ENCODE data around the gene UTP11.

Gene UTP11

GRCh38 chr1:38046333-38046883, 33.9 kb downstream of the UTP11 start, which contains the start of gene POU3F1:
Gene POU3F1, minus strand, starts transcription at chr1:38046793. Its CDS starts 50 bp downstream, at chr1:38046743.
- no peak for DNase-seq (ENCODE audit: low spot score)

GRCh38 chr1:38046884-38047602, 34.5 kb downstream of the UTP11 start:
- peak; percentile 36 for DNase-seq (ENCODE audit: low spot score)

- no peak for DNase-seq (ENCODE audit: low spot score)
Measured at GRCh38 chr1:38047603-38048141, 35.1 kb downstream of the UTP11 start.

- DNase-seq (ENCODE audit: low spot score): no peak
Measured at GRCh38 chr1:38050397-38051078, 38.0 kb downstream of the UTP11 start.

DNA sequence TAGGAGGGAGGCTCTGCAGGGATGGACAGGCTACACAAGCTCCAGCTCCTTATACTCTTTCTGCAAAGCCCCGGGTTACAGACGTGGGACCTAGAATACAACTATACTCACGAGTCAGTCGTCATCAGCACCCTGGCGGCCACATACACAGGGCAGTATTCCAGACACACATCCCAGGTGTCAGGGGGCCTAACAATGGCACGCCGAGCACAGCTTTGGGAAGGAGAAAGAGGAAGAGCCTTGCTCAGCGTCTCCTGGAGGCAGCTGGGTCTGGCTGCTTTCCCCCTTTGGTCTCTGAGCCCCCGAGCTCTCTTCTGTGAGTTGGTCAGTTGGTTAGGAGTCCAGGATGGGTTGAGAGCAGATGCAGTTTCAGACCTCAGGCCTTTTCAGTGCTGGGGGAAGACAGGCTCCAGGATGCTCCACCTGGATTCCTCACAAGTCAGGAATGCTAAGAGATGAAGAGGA, 38.6 kb downstream of the UTP11 start:
- no peak for DNase-seq (ENCODE audit: low spot score)

- no peak for DNase-seq (ENCODE audit: low spot score)
Measured at GRCh38 chr1:38052750-38053415, 40.3 kb downstream of the UTP11 start.

DNA sequence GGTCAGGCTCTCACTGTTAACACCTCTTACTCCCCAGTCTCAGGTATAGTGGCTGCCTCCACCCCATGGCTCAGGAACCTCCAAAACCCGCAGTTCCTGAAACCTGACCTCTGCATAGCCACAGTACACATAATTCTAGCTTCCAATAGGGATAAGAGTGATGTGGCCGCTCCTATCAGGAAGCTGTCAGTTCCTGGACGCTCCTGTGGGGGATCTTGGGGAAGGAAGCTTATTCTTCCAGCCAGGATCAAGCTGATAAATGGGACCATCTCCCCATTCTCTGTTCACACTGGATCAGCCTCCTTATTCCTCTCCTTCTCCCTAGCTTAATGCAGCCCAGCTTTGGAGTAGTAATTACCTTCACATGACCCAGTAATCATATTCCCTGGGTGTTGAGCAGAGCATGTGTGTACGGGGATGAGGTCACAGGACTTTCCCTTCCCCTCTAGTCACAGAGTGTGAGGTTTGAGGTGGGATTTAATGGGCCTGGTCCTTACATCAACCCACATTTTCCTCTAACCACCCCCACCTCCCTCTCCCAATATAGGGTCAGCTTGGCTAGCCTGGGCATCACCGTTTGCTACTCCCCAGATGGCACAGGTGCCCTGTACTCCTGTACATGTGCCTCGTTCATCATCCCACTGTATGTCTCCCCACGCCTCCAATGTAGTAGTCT, 41.0 kb downstream of the UTP11 start:
- no peak for DNase-seq (ENCODE audit: low spot score)

GRCh38 chr1:38055398-38055797, 42.9 kb downstream of the UTP11 start:
- DNase-seq (ENCODE audit: low spot score): no peak

DNA sequence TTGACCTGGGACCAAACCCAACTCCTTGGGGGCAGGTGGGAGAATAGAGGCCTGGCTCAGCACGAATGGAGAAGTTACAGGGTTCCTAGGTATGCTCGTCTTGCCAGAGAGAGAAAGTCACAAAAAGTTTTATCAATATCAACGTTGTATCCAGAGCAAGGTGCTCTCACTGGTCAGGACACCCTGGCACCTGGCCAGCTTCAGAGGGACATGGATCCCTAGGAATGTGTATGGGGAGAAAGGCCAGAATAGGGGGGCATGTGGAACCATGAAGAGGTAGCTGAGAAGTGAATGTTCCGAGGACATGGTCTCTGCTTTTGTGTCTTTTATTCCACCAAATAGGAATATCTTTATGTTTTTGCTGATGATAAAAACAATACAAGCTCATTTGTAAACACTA, 43.4 kb downstream of the UTP11 start:
- no peak for DNase-seq (ENCODE audit: low spot score)

DNA sequence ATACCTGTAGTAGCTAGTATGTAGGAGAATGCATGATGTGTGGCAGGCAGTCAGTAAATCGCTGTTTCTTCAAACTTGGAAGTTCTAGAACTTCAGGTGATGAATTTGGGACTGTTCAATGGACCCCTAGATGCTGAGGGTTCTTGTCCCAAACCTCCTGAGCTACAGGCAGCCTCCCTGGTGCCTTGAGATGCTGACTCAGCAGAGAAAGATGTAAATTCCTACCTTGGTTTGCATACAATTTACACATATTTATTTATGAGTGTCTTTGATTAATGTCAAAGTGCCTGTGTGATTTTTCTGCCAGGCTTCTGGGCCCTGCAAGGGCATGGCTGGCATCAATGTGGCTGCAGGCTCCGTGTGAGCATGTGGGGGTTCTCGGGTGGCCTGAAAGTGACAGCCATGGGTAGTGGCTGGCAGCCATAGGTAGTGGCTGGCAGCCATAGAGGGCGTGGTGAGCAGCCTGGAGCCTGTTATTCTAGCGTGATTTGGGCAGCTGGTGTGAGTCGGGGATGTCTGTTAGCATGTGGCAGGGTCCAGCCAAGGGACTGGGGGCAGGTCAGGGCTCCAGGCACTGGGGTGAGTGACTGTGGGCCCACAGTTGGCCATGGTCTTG, 47.2 kb downstream of the UTP11 start:
- DNase-seq (ENCODE audit: low spot score): no peak

- DNase-seq (ENCODE audit: low spot score): no peak
Measured at GRCh38 chr1:38060498-38060897, 48.0 kb downstream of the UTP11 start.

- DNase-seq (ENCODE audit: low spot score): no peak
Measured at GRCh38 chr1:38061290-38061689, 48.8 kb downstream of the UTP11 start.

GRCh38 chr1:38061883-38062328, 49.4 kb downstream of the UTP11 start:
- no peak for DNase-seq (ENCODE audit: low spot score)

DNA sequence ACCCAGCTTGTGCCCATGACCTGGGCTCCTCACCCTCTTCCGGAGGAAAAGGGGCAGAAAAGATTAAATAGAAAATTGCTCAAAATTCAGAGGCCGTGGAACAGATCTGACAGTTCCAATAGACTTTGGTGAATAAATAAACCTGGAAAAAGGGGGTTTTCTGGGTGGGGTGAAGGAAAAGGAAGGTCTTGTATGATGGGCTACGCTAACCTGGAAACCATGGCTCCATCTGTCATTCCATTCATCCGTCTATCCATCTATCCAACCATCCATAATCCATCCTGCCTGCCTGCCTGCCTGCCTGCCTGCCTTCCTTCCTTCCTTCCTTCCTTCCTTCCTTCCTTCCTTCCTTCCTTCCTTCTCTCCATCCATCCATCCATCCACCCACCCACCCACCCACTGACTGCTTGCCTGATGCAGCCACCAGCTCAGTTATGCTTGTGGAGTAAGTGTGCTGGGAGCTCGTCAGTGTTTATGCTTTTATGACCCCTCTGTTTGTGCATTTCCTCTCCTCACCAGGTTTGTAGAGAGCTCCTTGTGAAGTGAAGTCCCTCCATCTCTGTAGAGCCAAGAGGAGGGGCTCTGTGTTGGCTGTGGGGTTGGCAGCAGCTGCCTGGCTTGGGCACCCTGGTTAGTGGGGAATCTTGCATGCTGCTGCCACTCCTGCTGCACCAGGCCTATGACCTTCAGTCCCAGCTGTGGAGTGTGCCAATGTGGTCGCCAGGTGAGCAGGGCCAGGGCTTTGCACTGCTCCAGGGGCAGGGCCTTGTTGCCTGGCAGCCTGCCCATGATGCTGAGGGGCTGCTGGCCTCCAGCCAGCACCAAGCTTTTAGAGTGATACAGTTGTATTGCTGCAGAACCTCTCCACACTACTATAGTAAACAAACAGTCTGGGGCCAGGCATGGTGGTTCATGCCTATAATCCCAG, 50.1 kb downstream of the UTP11 start:
- no peak for DNase-seq (ENCODE audit: low spot score)

GRCh38 chr1:38063616-38064015, 51.1 kb downstream of the UTP11 start:
- no peak for DNase-seq (ENCODE audit: low spot score)

DNA sequence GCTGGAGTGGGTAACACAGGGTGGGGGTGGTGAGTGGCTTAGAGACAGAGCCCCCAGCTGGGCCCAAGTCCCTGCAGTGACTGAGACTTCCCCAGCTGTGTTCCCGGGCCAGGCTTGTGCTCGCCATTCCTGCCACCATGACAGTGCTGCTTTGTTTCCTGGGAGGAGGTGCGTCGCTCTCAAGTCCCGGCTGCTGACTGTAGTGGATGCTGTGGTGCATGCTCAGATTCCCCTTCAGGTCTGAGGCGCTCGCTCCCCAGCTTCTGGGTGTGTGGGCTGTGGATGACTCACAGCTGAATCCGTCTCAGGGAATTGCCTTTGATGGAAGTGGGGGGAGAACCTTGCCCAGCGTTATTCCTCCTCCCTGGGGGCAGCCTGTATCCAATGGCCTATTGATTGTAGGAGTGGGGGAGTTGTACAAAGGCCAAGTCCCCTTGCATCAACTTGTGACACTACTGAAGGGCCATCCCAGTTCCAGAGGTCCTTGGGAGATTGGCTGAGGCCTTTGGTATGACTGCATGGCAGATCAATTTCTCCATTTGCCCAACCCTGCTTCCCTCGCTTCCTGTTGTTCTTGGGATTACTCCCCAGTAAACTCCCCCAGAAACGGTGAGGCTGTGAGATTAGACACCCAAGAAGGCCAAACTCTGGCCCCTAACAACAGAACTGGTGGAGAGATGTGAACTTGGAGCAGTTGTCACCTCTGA, 51.8 kb downstream of the UTP11 start:
- no peak for DNase-seq (ENCODE audit: low spot score)

DNA sequence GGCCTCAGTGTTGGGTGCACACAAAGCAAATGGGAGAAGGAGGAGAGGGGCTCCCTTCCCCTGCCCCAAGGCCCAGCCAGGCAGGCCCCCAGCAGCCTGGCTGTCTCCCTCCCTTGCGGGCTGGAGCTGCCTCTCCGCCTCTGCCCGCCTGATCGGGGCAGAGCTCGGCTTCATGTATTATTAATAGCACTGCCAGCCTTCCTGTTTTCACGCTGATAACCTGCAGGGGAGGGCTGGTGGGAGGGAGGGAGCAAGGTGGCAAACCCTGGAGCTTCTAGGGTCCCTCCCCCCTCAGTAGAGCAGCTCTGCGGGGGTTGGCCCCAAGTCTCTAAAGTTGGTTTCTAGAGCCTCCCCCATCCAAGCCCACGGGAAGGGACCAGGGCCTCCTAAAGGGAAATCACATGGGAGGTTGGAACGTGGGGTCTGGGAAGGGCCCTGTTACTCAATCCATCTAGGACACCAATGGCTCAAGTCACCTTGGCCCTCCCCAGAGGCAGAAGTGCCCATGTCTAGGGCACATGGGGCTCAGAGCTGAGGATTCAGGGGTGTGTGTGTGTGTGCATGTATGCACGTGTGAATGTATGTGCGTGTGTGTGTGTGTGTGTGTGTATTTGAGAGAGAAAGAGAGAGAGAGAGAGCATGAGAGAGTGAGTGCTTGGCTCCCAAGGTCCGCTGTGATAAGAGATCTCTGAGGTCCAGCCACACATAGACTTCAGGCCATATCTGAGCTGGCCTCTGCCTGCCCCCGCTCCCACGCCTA, 55.9 kb downstream of the UTP11 start:
- no peak for DNase-seq (ENCODE audit: low spot score)

DNA sequence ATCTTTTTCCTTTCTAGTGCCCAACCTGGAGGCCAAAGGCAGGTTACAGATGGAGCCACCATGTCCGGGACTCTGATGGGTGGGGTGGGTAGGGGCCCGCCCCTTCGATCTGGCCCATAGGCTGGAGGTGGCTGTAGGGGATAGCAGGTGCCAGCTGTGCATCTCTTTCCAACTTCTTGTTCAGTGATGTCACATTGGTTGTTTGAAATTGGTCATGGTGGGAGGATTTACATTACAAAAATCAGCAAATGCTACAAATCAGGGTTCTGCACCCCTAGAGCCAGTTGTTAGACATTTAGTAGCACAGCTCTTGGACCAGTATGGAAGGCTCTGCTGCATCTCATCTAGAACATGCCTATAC, 56.4 kb downstream of the UTP11 start:
- DNase-seq (ENCODE audit: low spot score): no peak

Data from kidney capillary endothelial cell (primary cell).